ENCODE measurements around the gene CREBL2.

CREBL2 gene

GRCh38 chr12:12572659-12573058 lies 39.0 kb upstream of the CREBL2 start:
- TF ChIP-seq FOXP2 (optimal IDR thresholded peaks at IDR 0.05; ENCODE audit: borderline replicate concordance, extremely low read depth, extremely low read length, insufficient read depth) (no peak), SIN3A (IDR thresholded peaks at IDR 0.05; ENCODE audit: borderline replicate concordance, insufficient read depth, low read length) (no peak), REST (IDR thresholded peaks at IDR 0.05; ENCODE audit: insufficient read depth in 1 of 2, low read depth in 2 of 2, low read length in 2 of 2) (no peak), POLR2AphosphoS5 (IDR thresholded peaks at IDR 0.05; ENCODE audit: low read depth, low read length) (no peak), TAF1 (IDR thresholded peaks at IDR 0.05; ENCODE audit: borderline replicate concordance, insufficient read depth, low read length) (no peak)

- TF ChIP-seq POLR2AphosphoS5 (IDR thresholded peaks at IDR 0.05; ENCODE audit: low read depth, low read length) (no peak), REST (IDR thresholded peaks at IDR 0.05; ENCODE audit: insufficient read depth in 1 of 2, low read depth in 2 of 2, low read length in 2 of 2) (no peak), SIN3A (IDR thresholded peaks at IDR 0.05; ENCODE audit: borderline replicate concordance, insufficient read depth, low read length) (no peak), FOXP2 (optimal IDR thresholded peaks at IDR 0.05; ENCODE audit: borderline replicate concordance, extremely low read depth, extremely low read length, insufficient read depth) (no peak), TAF1 (IDR thresholded peaks at IDR 0.05; ENCODE audit: borderline replicate concordance, insufficient read depth, low read length) (no peak)
Observed at GRCh38 chr12:12577786-12578185, 33.9 kb upstream of the CREBL2 start.

DNA sequence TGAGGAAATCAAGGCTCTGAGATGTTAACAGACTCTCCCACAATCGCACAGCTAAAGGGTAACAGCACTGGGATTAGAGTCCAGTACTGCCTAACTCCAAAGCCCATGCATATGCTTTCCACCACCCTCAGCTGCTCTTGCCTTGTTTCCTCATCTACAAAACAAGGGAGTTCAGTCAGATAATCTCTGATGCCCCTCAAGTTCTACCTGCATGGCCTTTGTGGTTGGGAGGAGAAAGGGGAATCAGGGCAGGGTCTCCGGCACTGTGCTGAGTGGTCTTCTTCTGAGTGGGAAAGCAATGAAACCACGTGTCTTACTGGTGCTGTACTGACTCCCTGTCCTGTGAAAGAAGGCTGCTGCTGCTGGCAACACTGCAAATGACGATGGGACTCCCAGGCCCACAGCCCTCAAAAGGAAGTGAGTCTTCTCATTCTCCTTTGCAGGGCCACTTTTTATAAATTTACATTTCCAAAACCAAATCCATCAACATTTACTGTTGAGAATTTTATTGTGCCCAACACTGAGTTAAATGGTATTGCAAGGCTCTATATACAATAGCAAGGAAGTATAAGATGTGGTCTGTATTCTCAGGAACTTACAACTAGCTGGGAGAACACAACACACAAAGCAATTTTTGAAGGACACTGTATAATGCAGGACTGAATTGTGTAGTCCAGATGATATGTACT lies 29.3 kb upstream of the CREBL2 start:
- no peak for TF ChIP-seq POLR2AphosphoS5 (IDR thresholded peaks at IDR 0.05; ENCODE audit: low read depth, low read length)
- no peak for TF ChIP-seq TAF1 (IDR thresholded peaks at IDR 0.05; ENCODE audit: borderline replicate concordance, insufficient read depth, low read length)
- TF ChIP-seq FOXP2 (optimal IDR thresholded peaks at IDR 0.05; ENCODE audit: borderline replicate concordance, extremely low read depth, extremely low read length, insufficient read depth), result no peak
- TF ChIP-seq REST (IDR thresholded peaks at IDR 0.05; ENCODE audit: insufficient read depth in 1 of 2, low read depth in 2 of 2, low read length in 2 of 2), result no peak
- no peak for TF ChIP-seq SIN3A (IDR thresholded peaks at IDR 0.05; ENCODE audit: borderline replicate concordance, insufficient read depth, low read length)

GRCh38 chr12:12582895-12583303 lies 28.8 kb upstream of the CREBL2 start:
- TF ChIP-seq TAF1 (IDR thresholded peaks at IDR 0.05; ENCODE audit: borderline replicate concordance, insufficient read depth, low read length) (no peak), FOXP2 (optimal IDR thresholded peaks at IDR 0.05; ENCODE audit: borderline replicate concordance, extremely low read depth, extremely low read length, insufficient read depth) (no peak), SIN3A (IDR thresholded peaks at IDR 0.05; ENCODE audit: borderline replicate concordance, insufficient read depth, low read length) (no peak)

- no peak for TF ChIP-seq FOXP2 (optimal IDR thresholded peaks at IDR 0.05; ENCODE audit: borderline replicate concordance, extremely low read depth, extremely low read length, insufficient read depth)
- TF ChIP-seq REST (IDR thresholded peaks at IDR 0.05; ENCODE audit: insufficient read depth in 1 of 2, low read depth in 2 of 2, low read length in 2 of 2), result no peak
- no peak for TF ChIP-seq TAF1 (IDR thresholded peaks at IDR 0.05; ENCODE audit: borderline replicate concordance, insufficient read depth, low read length)
- no peak for TF ChIP-seq SIN3A (IDR thresholded peaks at IDR 0.05; ENCODE audit: borderline replicate concordance, insufficient read depth, low read length)
Observed at GRCh38 chr12:12583510-12584178, 28.0 kb upstream of the CREBL2 start.

All from PFSK-1 (cell line).